HEK293 (cell line): Measurements from ENCODE around the gene ANTXR1.

Source experiments
- CTCF ChIA-PET: fragments of 350-600 bp; formaldehyde crosslinking; extraction: SDS; loops from one replicate; lab custom pipeline; 2021; ENCODE audit warnings: antibody characterized with exemption; lab: Yijun Ruan, JAX
- POLR2A ChIA-PET: fragments of 300-600 bp; formaldehyde crosslinking; extraction: SDS; loops from one replicate; lab custom pipeline; 2020; ENCODE audit warnings: antibody characterized with exemption, inconsistent platforms; lab: Yijun Ruan, JAX
- H3K27ac ChIP-seq: fragments of 200-500 bp; sonication (Bioruptor generic); 2 replicates; pipeline ENCODE4 v1.5.1; 2014; ENCODE audit warnings: low read depth, low read length, control low read depth, inconsistent platforms; ENCODE audit errors: extremely low read depth
- H3K36me3 ChIP-seq, 2 experiments: fragments of 200-500 bp in 1 of 2; sonication (Bioruptor generic) in 1 of 2; 1 replicate in 1 of 2; 2 replicates in 1 of 2; pipeline ENCODE4 v1.5.1; 2014 to 2017; ENCODE audit warnings: inconsistent platforms in 2 of 2, low read length in 2 of 2; ENCODE audit not compliant: control insufficient read depth in 2 of 2, insufficient read depth in 1 of 2
- H3K4me1 ChIP-seq: fragments of 200-500 bp; sonication (Bioruptor generic); 2 replicates; pipeline ENCODE4 v1.5.1; 2014; ENCODE audit warnings: mild to moderate bottlenecking, low read length, inconsistent platforms; ENCODE audit not compliant: control insufficient read depth, insufficient read depth
- H3K4me3 ChIP-seq: 2 replicates; pipeline ENCODE4 v1.5.1; 2011; ENCODE audit warnings: low read depth, mild to moderate bottlenecking, control low read depth, low read length, moderate library complexity
- H3K9me3 ChIP-seq: fragments of 200-500 bp; sonication (Bioruptor generic); 2 replicates; pipeline ENCODE4 v1.5.1; 2014; ENCODE audit warnings: low read depth, low read length, inconsistent platforms; ENCODE audit not compliant: control insufficient read depth, insufficient read depth
- SP7 ChIP-seq: fragments of 450-650 bp; formaldehyde crosslinking; IDR thresholded peaks from 2 replicates; pipeline ENCODE4 v1.5.1; 2016; ENCODE audit warnings: missing biosample characterization, missing genetic modification characterization
- WT1 ChIP-seq: fragments of 450-650 bp; formaldehyde crosslinking; IDR thresholded peaks from 2 replicates; pipeline ENCODE4 v1.5.1; 2016; ENCODE audit warnings: missing biosample characterization, missing genetic modification characterization
- ZNF140 ChIP-seq: fragments of 450-650 bp; formaldehyde crosslinking; IDR thresholded peaks from 2 replicates; pipeline ENCODE4 v1.5.1; 2016; ENCODE audit warnings: missing biosample characterization, missing genetic modification characterization
- ZNF169 ChIP-seq: fragments of 450-650 bp; formaldehyde crosslinking; IDR thresholded peaks from 2 replicates; pipeline ENCODE4 v1.5.1; 2016; ENCODE audit warnings: missing biosample characterization, missing genetic modification characterization
- ZNF394 ChIP-seq: fragments of 450-650 bp; formaldehyde crosslinking; IDR thresholded peaks from 2 replicates; pipeline ENCODE4 v1.5.1; 2016; ENCODE audit warnings: missing biosample characterization, missing genetic modification characterization, mild to moderate bottlenecking, moderate library complexity, borderline replicate concordance
- ZNF473 ChIP-seq: fragments of 450-650 bp; formaldehyde crosslinking; IDR thresholded peaks from 2 replicates; pipeline ENCODE4 v1.5.1; 2017; ENCODE audit warnings: missing biosample characterization, missing genetic modification characterization
- ZNF514 ChIP-seq: fragments of 450-650 bp; formaldehyde crosslinking; IDR thresholded peaks from 2 replicates; pipeline ENCODE4 v1.5.1; 2016; ENCODE audit warnings: missing biosample characterization, missing genetic modification characterization
- ZNF624 ChIP-seq: fragments of 450-650 bp; formaldehyde crosslinking; IDR thresholded peaks from 2 replicates; pipeline ENCODE4 v1.5.1; 2017; ENCODE audit warnings: missing biosample characterization, missing genetic modification characterization
- TF ChIP-seq, protein P1 (sequence below): fragments of 450-650 bp; formaldehyde crosslinking; IDR thresholded peaks from 2 replicates; pipeline ENCODE4 v1.5.1; 2017; ENCODE audit warnings: missing biosample characterization, missing genetic modification characterization
- TF ChIP-seq, protein P2 (sequence below): fragments of 450-650 bp; formaldehyde crosslinking; IDR thresholded peaks from 2 replicates; pipeline ENCODE4 v1.5.1; 2016; ENCODE audit warnings: missing biosample characterization, missing genetic modification characterization
- TF ChIP-seq, protein P3 (sequence below): fragments of 450-650 bp; formaldehyde crosslinking; IDR thresholded peaks from 2 replicates; pipeline ENCODE4 v1.5.1; 2016; ENCODE audit warnings: missing biosample characterization, missing genetic modification characterization
- TF ChIP-seq, protein P4 (sequence below): fragments of 450-650 bp; formaldehyde crosslinking; IDR thresholded peaks from 2 replicates; pipeline ENCODE4 v1.5.1; 2017; ENCODE audit warnings: missing biosample characterization, mild to moderate bottlenecking, missing genetic modification characterization, moderate library complexity
- TF ChIP-seq, protein P5 (sequence below): fragments of 450-650 bp; formaldehyde crosslinking; IDR thresholded peaks from 2 replicates; pipeline ENCODE4 v1.5.1; 2016; ENCODE audit warnings: missing biosample characterization, missing genetic modification characterization
- TF ChIP-seq, protein P6 (sequence below): fragments of 450-650 bp; formaldehyde crosslinking; IDR thresholded peaks from 2 replicates; pipeline ENCODE4 v1.5.1; 2016; ENCODE audit warnings: missing biosample characterization, missing genetic modification characterization

ANTXR1 gene

DNA sequence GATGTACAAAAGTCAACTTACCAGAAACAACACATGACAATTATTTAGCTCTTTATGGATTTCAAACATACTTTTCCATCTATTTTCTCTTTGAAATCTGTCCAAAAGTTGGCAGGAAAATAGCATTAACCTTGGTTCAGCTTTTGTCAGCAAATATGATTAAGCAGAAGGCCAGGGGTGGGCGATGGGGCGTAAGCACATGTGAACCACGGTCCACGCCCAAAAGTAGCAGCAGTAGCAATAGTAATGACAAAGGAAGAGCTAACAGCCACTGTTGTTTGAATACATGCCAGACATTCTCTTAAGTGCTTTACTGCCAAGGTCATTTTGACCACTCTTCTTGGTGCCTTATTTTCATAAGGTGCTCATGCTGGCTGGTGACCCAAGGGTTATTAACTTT is 73.5 kb downstream of the ANTXR1 start:
- ChIA-PET POLR2A (no interaction called here), CTCF (interaction anchor here (0.6 to 0.9 kb wide), 3 partner anchors 8 to 73 kb away, joined by 3 to 5 read pairs (median 3); partner anchors contain the start of gene ANTXR1)
- no peaks in the 10 kb centered on the region; the same call in 1 of the 2 replicates for H3K4me1 ChIP-seq
- H3K27ac ChIP-seq = no peak overlapping the region
- peaks cover 3 to 11% of the 10 kb centered on the region in 2 experiments for H3K36me3 ChIP-seq
- H3K9me3 ChIP-seq = no peaks in the 10 kb centered on the region
- no peak for TF ChIP-seq SP7 (tag by site-specific recombination)
- TF ChIP-seq, protein P1, sequence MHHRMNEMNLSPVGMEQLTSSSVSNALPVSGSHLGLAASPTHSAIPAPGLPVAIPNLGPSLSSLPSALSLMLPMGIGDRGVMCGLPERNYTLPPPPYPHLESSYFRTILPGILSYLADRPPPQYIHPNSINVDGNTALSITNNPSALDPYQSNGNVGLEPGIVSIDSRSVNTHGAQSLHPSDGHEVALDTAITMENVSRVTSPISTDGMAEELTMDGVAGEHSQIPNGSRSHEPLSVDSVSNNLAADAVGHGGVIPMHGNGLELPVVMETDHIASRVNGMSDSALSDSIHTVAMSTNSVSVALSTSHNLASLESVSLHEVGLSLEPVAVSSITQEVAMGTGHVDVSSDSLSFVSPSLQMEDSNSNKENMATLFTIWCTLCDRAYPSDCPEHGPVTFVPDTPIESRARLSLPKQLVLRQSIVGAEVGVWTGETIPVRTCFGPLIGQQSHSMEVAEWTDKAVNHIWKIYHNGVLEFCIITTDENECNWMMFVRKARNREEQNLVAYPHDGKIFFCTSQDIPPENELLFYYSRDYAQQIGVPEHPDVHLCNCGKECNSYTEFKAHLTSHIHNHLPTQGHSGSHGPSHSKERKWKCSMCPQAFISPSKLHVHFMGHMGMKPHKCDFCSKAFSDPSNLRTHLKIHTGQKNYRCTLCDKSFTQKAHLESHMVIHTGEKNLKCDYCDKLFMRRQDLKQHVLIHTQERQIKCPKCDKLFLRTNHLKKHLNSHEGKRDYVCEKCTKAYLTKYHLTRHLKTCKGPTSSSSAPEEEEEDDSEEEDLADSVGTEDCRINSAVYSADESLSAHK = no peak
- TF ChIP-seq ZNF624 (tag by site-specific recombination) = no peak
- no peak for TF ChIP-seq ZNF473
- TF ChIP-seq ZNF514 = no peak
- TF ChIP-seq, protein P2, sequence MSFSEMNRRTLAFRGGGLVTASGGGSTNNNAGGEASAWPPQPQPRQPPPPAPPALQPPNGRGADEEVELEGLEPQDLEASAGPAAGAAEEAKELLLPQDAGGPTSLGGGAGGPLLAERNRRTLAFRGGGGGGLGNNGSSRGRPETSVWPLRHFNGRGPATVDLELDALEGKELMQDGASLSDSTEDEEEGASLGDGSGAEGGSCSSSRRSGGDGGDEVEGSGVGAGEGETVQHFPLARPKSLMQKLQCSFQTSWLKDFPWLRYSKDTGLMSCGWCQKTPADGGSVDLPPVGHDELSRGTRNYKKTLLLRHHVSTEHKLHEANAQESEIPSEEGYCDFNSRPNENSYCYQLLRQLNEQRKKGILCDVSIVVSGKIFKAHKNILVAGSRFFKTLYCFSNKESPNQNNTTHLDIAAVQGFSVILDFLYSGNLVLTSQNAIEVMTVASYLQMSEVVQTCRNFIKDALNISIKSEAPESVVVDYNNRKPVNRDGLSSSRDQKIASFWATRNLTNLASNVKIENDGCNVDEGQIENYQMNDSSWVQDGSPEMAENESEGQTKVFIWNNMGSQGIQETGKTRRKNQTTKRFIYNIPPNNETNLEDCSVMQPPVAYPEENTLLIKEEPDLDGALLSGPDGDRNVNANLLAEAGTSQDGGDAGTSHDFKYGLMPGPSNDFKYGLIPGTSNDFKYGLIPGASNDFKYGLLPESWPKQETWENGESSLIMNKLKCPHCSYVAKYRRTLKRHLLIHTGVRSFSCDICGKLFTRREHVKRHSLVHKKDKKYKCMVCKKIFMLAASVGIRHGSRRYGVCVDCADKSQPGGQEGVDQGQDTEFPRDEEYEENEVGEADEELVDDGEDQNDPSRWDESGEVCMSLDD (tag by site-specific recombination) = no peak
- no peak overlapping the region for H3K4me3 ChIP-seq

DNA sequence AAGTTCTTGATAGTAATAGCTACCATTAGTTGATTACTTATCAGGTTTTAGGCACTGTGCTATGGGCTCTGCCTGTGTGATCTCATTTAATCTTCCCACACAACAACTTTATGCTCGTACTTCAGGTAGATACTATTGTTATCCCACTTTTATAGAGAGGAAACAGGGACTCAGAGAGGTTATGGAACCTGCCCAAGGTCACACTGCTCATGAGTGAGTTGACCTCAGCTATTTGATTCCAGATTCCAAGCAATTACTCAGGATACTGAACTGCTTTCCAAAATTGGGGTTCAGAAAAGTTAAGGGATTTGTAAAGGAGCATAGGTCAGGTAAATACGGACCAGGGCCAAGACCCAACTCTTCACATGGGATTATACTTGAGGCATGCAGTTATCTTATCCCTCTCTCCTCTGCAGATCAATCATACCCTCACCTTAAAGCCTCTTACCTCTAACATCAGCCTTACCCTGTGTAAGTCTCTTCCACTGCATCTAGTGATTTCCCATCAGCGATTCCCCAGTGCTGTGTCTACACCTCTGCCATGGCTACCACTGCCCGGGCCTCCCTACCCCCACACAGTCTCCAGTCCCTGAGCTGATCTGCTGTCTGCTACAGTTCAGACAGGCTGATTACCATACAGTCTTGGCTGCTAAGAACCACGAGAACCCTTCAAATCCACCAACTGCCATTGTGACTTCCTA is 74.4 kb downstream of the ANTXR1 start:
- no peak for TF ChIP-seq ZNF394 (tag by site-specific recombination)
- TF ChIP-seq ZNF624 (tag by site-specific recombination) = no peak
- TF ChIP-seq, protein P3, sequence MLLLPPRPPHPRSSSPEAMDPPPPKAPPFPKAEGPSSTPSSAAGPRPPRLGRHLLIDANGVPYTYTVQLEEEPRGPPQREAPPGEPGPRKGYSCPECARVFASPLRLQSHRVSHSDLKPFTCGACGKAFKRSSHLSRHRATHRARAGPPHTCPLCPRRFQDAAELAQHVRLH (tag by site-specific recombination) = no peak
- TF ChIP-seq, protein P4, sequence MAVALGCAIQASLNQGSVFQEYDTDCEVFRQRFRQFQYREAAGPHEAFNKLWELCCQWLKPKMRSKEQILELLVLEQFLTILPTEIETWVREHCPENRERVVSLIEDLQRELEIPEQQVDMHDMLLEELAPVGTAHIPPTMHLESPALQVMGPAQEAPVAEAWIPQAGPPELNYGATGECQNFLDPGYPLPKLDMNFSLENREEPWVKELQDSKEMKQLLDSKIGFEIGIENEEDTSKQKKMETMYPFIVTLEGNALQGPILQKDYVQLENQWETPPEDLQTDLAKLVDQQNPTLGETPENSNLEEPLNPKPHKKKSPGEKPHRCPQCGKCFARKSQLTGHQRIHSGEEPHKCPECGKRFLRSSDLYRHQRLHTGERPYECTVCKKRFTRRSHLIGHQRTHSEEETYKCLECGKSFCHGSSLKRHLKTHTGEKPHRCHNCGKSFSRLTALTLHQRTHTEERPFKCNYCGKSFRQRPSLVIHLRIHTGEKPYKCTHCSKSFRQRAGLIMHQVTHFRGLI (tag by site-specific recombination) = no peak
- TF ChIP-seq ZNF140 (tag by site-specific recombination) = no peak
- TF ChIP-seq, protein P5, sequence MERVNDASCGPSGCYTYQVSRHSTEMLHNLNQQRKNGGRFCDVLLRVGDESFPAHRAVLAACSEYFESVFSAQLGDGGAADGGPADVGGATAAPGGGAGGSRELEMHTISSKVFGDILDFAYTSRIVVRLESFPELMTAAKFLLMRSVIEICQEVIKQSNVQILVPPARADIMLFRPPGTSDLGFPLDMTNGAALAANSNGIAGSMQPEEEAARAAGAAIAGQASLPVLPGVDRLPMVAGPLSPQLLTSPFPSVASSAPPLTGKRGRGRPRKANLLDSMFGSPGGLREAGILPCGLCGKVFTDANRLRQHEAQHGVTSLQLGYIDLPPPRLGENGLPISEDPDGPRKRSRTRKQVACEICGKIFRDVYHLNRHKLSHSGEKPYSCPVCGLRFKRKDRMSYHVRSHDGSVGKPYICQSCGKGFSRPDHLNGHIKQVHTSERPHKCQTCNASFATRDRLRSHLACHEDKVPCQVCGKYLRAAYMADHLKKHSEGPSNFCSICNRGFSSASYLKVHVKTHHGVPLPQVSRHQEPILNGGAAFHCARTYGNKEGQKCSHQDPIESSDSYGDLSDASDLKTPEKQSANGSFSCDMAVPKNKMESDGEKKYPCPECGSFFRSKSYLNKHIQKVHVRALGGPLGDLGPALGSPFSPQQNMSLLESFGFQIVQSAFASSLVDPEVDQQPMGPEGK = no peak
- no peak for TF ChIP-seq ZNF169
- TF ChIP-seq WT1 = no peak
- TF ChIP-seq, protein P6, sequence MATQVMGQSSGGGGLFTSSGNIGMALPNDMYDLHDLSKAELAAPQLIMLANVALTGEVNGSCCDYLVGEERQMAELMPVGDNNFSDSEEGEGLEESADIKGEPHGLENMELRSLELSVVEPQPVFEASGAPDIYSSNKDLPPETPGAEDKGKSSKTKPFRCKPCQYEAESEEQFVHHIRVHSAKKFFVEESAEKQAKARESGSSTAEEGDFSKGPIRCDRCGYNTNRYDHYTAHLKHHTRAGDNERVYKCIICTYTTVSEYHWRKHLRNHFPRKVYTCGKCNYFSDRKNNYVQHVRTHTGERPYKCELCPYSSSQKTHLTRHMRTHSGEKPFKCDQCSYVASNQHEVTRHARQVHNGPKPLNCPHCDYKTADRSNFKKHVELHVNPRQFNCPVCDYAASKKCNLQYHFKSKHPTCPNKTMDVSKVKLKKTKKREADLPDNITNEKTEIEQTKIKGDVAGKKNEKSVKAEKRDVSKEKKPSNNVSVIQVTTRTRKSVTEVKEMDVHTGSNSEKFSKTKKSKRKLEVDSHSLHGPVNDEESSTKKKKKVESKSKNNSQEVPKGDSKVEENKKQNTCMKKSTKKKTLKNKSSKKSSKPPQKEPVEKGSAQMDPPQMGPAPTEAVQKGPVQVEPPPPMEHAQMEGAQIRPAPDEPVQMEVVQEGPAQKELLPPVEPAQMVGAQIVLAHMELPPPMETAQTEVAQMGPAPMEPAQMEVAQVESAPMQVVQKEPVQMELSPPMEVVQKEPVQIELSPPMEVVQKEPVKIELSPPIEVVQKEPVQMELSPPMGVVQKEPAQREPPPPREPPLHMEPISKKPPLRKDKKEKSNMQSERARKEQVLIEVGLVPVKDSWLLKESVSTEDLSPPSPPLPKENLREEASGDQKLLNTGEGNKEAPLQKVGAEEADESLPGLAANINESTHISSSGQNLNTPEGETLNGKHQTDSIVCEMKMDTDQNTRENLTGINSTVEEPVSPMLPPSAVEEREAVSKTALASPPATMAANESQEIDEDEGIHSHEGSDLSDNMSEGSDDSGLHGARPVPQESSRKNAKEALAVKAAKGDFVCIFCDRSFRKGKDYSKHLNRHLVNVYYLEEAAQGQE (tag by site-specific recombination) = no peak
- no peak for TF ChIP-seq SP7 (tag by site-specific recombination)
- POLR2A ChIA-PET = no interaction called here

More for the DNA sequence above, 74.4 kb downstream of the ANTXR1 start:
- H3K4me3 ChIP-seq = no peak overlapping the region
- CTCF ChIA-PET = interaction anchor here (0.6 to 0.9 kb wide), 2 partner anchors 11 to 74 kb away, joined by 3 to 5 read pairs; partner anchors contain the start of gene ANTXR1
- peaks cover 3 to 9% of the 10 kb centered on the region in 2 experiments for H3K36me3 ChIP-seq
- H3K4me1 ChIP-seq = no peaks in the 10 kb centered on the region; the same call in 1 of the 2 replicates
- no peaks in the 10 kb centered on the region for H3K9me3 ChIP-seq
- H3K27ac ChIP-seq = no peak overlapping the region
